Activated CD4-positive, alpha-beta T cell treated with anti-CD3 and anti-CD28 coated beads for 1 hour (primary cell): ENCODE data around the gene FAF2.
"Not testable (repeated sequence)": the region's sequence is repeated elsewhere in the genome, so short reads cannot be mapped to it uniquely, and the experiment has no call there.

Experiments used
- DNase-seq: peaks from one replicate; pipeline ENCODE4 v3.0.0-alpha.2; 2020

The FAF2 gene

DNA sequence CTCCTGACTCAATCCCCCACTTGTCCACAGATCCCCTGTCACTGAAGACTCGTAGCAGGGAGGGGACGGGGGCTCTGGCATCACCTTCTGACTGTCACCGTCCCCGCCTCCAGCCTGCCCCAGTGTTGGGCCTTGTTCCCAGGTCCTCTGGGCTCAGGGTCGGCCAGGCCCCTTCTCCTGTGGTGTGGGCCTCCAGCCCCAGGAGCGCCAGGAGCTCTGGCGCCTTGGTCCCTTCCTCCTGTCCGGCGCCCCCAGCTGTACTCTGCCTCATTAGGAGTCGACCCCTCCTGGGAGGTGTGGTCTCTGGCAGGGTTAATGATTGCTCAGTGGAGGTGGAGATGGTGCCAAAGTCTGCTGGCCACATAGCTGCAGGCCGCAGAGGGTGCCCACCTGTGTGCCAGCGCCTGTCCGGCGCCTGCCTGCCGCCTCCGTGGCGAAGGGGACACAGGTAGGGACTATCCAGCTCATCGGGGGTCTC lies 100.8 kb downstream of the FAF2 start, which contains the start of gene CDHR2:
TSS of gene CDHR2 (plus strand) at position 376 of the 478 bp plus-strand sequence. CDS start 16,011 bp downstream, outside the sequence.
- DNase-seq, result no peak

DNA sequence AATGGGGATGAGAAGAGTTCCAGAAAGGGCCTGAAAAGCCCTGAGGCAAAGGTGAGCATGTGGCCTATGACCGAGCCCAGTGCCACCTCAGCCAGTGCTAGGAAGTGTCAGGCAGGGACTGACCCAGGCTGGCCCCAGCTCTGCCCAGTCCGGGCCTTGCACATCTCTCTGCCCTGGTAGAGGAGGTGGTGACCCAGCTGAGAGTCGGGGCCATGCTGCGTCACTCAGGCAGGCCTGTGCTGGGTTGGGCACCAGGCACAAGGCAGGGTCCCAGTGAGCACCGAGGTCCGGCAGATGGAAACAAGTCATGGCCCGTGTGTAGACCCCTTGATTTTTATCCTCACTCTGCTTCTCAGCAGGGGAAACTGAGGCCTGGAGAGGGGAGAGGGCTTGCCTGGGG lies 101.7 kb downstream of the FAF2 start:
- no peak for DNase-seq

DNA sequence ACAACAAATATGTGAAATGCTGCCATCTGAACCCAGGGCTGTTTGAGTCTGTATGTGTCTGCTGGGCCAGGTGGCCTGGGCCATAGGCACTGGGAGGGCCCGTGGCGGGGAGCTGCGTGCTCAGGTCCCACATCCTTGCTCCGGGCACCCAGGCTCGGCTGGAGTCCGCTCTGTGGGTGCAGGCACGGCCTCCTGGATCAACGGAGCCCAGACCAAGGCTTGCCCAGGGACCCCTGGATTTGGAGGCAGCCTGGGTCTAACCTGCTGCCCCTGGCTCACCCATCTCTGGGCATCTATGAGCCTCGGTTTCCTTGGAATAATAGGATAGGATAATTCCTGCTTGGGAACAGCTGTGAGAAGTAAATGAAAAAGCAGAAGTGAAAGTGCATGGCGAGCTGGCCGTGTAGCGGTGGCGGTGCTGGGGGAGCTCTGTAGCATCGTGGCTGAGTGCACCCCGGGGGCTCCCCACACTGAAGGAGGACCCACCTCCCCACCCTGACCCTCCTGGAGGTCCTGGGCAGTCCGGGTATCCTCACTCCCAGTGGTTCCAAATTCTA lies 102.2 kb downstream of the FAF2 start:
- no peak for DNase-seq

DNA sequence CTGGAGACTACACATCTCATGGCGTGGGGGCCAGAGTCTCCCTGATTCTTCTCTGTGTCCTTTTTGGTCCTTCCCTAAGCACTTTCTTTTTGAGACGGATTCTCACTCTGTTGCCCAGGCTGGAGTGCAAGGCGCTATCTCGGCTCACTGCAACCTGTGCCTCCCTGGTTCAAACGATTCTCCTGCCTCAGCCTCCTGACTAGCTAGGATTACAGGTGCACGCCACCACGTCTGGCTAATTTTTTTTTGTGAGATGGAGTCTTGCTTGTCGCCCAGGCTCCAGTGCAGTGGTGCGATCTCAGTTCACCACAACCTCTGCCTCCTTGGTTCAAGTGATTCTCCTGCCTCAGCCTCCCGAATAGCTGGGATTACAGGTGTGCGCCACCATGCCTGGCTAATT lies 102.8 kb downstream of the FAF2 start:
- not testable (repeated sequence) for DNase-seq

DNA sequence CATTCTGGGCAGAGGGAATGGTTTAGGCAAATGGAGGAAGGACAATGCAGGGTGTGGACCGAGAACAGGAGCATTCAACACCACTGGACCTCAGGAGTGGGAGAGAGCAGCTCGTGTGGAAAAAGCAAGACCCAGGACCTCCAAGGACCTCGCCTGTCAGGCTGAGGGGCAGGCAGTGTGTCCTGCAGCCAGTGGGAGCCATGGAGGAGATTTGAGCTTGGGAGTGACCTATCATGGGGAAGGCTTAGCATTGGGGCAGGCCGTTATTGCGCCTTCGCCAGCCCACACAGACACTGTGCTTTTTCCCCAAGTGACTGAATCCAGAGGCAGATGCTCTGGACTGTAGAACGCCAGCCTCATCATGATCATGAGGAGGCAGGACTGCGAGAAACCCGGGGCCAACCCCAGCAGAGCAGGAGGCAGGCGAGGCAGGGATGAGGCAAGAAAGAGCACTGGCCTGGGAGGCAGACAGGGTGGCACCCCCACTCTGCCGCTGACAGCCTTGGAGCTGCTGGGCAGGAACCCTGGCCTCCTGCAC lies 104.2 kb downstream of the FAF2 start:
- DNase-seq, result no peak

DNA sequence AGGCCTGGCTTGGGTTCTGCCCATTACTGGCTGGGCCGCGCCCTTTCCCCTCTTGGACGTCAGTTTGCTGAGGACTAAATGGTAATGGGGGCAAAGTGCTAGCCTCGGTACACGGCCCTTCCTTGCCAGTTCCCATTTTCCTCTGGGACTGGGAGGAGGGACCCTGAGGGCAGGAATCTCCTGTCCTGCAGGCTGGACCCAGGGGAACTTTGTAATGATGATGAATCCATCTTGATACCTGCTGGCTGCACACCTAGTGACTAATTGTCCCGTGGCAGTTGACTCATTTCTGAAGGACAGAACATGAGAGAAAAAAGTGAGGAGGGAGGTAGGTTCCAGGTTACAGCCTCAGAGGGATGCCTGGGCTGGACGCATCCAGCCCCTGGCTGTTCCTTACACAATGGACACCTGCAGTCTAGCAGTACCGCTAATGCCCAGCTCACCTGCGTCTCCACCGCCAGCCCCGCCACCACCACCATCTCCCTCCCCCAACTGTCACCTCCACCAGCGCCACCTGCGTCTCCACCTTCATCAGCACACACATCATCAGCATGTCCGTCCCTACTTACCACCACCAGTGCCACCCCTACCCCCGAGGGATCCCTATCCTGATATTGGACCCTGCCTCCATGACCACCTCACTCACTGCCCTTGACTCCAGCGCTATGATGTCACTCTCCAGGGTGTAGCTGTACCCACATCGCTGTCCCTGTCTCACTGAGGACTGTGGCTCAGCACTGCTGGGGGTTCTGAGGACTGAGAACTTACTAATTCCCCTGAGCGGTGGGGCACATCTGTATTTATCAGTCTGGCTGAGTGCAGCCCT lies 105.3 kb downstream of the FAF2 start:
- no peak for DNase-seq

DNA sequence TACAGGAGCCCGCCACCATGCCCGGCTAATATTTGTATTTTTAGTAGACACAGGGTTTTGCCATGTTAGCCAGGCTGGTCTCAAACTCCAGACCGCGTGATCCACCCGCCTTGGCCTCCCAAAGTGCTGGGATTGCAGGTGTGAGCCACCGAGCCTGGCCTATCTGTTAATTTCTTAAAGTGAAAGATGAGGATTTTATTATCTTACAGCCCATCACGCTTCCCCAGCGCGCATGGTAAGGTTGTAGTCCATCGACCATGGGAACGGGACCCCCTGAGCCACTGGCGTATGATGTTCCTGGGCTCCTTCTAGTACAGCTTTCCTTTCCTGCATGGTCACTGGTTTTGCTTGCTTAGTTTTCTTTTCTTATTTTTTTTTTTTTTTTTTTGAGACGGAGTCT lies 109.7 kb downstream of the FAF2 start:
- no peak for DNase-seq
